Stimulated activated CD4-positive, alpha-beta T cell treated with anti-CD3 and anti-CD28 coated beads, Interleukin-12 subunit alpha, Interleukin-12 subunit beta, amount 100 ng/mL, for 24 hours (primary cell): ENCODE results near the gene COQ5.
"Not testable (repeated sequence)": the region's sequence is repeated elsewhere in the genome, so short reads cannot be mapped to it uniquely, and the experiment has no call there.

Source experiments
- DNase-seq, 2 experiments: peaks; one replicate each; pipeline ENCODE4 v3.0.0-alpha.2; 2020; ENCODE audit warnings: low read depth in 2 of 2

Gene COQ5, protein sequence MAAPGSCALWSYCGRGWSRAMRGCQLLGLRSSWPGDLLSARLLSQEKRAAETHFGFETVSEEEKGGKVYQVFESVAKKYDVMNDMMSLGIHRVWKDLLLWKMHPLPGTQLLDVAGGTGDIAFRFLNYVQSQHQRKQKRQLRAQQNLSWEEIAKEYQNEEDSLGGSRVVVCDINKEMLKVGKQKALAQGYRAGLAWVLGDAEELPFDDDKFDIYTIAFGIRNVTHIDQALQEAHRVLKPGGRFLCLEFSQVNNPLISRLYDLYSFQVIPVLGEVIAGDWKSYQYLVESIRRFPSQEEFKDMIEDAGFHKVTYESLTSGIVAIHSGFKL

DNA sequence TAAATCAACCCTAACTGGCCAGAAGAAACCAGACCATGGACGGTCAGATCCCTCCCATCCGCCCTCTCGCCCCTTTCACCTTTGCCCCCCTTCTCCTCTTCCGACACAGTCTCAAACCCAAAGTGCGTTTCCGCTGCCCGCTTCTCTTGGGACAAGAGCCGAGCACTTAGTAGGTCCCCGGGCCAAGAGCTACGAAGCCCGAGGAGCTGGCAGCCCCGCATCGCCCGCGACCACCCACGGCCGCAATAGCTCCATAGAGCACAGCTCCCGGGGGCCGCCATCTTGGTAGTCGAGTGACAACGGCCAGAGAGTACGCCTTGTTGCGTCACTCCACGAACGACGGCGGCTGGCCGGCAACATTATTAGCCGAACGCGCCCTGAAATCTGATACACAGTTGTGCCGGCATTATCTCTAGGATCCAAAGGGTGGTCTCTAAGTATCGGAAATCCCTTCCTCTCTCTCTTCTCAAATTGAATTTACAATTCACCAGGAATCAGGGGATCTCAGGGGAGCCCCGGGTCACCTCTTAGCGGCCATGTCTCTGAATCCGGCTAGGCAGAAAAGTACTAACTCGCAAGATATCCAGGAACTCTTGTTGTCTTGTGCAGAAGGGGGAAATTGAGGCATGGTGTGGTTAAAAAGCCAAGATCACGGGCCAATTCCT, at the start of gene COQ5:
Gene COQ5, minus strand, starts transcription at position 298 of the 665 bp plus-strand sequence. Its CDS starts 17 bp downstream, at position 281.
- peak; percentile 76 to 81 for DNase-seq

DNA sequence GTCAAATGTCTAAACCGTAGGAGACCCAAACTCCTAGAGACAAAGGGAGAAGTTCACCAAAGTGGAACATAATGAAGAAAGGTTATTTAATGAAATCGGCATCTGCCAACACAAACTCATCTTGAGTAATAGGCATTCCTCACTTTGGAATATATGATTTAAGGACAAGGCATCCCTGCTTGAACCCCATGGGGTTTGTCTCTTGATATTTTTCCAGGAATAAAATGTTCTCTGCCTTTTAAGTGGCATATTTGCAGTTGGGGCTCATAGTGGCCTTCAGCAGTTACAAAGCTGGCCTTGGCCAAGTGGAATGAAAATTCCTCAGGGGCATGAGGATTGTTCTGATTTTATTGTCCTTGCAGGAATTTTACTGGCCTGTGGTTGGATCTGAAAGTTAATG, 45.1 kb upstream of the COQ5 start:
- DNase-seq = no peak

DNA sequence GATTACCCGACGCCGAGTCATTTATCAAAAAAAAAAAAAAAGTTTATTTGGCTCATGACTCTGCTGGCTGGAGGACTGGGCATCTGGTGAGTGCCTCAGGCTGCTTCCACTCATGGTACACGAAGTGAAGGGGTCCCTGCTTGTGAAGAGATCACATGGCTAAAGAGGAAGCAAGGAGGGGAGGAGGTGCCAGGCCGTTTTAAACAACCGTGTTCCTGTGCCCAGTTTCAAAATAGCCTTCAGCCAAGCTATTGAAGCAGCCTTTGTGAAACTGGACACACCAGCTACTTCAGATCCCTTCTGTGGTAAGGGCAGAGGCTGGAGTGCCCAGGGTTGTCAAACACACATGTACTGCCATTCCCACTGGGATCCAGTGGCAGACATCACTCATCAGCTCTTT, 44.6 kb upstream of the COQ5 start:
- DNase-seq = no peak

DNA sequence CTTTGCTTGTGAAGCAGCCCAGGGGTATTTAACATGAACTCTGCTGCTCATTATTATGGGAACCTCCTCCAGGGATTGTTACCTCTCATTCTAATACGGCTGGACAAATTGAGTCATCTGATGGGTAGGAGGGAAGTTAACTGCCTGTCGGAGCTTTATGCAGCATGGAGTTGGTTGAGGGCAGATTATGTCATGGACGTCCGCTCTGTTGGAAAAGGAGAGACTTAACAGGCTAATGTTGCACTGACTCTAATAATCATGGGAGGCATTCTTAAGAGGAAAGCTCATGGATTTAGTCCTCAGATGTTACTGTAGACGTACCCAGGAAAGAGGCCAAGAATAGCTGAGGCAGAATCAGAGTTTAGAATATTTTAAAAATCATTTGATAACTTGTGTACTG, 42.3 kb upstream of the COQ5 start:
- no peak for DNase-seq

DNA sequence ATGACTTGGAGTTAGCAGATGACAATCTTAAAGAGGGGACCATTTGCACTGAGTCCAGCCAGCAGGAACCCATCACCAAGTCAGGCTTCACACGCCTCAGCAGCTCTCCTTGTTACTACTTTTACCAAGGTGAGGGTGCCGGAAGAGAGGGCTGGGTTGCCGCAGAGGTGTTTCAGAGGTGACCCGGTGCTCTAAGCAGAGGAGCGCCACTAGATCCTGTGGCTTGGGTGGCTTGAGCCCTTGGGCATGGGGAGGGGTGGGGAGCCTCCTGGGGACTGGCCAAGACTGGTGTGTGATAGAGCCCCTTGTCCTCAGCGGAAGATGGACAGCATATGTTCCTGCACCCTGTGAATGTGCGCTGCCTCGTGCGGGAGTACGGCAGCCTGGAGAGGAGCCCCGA, 34.5 kb upstream of the COQ5 start:
- no peak for DNase-seq

GRCh38 chr12:120562906-120563305, 33.9 kb upstream of the COQ5 start:
- no peak for DNase-seq

DNA sequence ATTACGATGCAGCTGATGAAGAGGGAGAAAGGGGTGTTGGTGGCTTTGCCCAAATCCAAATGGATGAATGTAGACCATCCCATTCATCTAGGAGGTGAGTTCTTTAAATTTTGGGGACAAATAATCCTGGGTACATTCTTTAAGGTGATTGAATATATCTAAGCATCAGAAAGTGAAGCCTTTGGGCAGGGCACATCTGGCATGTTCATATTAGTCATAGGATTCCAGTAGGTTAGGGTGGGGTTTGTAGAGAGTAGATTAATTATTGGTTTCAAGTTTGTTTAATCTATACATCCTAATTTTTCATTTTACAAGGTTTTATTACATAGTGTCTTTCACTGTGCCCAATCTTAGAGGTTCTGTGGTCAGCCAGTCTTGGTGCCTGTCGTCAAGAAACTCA, 28.6 kb upstream of the COQ5 start:
- no peak for DNase-seq

DNA sequence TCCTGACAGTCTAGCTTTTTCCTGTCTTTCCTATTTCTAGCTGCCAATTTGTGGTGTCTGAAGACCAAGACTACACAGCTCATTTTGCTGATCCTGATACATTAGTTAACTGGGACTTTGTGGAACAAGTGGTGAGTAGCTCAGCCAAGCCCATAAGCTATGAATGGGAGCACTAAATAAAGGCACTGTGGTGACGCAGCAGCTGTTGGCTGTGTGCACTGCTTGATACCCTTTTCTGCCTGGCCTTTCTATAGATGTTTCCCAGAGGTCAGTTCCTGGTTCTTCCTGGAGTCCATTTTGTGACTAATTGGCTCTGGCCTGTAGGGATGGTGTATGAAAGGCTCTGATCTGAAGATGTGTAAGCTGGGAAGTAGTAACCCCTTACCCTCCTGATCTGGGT, 25.7 kb upstream of the COQ5 start:
- no peak for DNase-seq

DNA sequence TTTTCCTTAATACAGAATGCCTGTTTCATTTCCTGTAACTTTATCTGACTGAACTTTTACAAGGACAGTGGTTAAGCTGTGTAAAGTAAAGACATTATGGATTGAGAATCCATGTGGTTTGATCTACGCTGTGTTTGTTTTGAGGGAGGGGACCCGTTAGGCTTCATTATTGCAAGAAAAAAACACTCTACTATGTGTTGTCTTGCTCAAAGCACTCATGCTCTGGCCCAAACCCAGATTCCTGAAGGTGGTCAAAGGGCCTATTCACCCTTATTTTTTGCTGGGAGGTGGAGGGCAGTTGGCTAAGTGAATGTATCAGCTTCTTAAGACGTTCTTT, 17.1 kb upstream of the COQ5 start:
- no peak for DNase-seq

DNA sequence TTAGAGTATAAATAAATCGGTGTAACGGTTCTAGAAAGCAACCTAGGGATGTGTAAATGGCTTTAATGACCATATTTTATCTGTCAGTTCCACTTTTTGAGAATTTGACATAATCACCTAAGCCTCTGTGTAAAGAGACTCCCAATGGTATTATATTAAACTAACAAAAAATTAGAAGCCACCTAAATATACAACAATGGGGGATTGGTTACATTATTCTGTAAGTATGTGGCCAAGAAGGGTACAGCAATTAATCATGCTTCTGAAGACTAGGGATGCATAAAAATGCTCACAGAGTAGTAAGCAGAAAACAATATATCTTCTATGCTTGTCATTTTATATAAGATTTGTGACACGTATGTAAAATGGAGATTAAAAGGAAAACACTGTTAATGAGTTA, 15.7 kb upstream of the COQ5 start:
- no peak for DNase-seq

GRCh38 chr12:120542166-120542565, 13.2 kb upstream of the COQ5 start:
- DNase-seq = no peak

DNA sequence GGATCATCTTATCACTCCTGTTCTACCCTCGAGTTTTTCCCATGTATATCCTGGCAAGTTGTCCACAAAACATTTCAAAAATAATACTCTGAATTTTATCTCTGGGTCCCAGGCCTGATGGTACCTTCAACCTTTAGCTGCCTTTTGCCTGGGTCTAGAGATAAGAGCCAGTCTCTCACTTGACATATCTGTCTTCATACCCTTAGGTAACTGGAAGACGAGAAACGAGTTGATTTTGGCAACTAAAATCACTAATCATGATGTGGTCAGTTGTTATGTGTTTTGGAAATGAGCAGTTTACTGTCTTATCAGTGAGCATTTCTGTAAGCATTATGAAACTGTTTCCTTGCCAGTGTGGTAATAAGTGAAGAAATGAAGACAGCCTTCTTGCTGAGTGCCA, 11.5 kb upstream of the COQ5 start:
- DNase-seq = no peak

DNA sequence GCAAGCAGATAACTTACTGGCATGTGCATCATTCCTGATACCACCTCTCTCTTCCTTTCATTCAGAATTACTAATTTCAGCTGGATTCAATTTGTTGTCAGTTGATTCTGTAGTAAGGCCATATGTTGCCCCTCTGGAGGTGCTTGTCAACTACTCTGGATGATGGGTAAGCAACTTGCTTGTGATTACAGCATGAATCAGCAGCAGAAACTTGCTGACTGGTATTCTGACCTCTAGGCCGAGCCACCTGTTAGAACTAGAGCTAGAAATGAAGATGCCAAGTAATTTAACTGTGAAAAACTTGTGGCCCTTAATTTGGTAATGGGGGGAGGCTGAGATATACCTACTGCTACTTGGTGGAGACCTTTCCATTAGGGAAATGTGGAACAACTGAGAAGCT, 10.3 kb upstream of the COQ5 start:
- no peak for DNase-seq

DNA sequence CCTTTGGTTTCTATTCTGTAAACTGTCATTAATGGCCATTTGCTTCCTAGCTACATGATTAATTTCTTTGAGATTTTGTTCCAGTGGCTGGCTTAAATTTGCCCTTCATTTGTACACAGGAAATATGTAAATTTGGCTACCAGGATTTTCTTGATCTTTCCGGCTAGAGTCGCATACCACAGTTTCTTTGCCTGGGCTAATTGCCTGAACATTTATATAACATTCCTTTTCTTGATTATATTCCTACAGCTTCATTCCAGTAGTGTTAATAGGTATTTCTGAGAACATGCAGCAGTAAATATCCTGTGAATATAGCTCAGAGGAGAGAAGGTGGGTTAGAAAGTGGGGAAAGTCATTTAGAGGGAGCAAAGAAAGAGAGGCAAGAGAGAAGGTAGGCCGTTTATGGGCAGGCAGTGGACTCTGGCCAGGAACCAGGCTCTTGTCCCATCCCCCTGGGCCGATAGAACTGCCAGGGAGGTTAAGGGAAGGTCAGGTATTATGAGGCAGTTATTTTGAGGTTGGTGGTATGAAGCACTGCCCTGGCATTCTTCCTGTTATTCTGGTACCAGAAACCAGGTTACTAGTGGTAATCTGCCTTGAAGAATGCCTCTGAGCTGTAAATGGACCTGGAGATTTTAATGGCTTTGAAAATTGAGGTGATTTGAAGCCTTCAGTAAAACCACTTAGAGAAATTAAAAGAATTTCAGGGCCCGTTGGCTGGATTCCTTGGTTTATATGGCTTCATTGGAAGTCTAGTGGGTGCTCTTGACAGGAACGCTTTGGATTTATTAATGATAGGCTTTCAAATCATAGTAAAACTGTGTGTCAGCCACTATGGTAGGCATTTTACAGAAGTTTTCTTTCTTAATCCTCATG, 9.6 kb upstream of the COQ5 start:
- DNase-seq = no peak

DNA sequence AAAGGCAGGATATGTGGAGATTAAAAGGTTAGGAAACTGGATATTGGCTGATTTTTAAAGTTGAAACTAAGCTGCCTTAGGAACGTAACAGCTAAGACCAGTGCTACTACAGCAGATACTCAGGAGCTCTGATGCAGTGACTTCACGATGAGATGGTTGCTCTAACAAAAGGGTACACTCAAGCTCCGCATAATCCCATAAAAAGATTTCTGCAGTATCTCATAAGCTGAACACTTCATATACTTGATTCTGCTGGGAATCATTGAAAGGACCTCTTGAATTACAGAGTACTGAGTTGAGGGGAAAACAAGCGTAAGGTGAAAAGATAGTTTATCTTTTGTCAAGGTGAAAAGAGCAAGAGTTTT, 8.9 kb upstream of the COQ5 start:
- no peak for DNase-seq

DNA sequence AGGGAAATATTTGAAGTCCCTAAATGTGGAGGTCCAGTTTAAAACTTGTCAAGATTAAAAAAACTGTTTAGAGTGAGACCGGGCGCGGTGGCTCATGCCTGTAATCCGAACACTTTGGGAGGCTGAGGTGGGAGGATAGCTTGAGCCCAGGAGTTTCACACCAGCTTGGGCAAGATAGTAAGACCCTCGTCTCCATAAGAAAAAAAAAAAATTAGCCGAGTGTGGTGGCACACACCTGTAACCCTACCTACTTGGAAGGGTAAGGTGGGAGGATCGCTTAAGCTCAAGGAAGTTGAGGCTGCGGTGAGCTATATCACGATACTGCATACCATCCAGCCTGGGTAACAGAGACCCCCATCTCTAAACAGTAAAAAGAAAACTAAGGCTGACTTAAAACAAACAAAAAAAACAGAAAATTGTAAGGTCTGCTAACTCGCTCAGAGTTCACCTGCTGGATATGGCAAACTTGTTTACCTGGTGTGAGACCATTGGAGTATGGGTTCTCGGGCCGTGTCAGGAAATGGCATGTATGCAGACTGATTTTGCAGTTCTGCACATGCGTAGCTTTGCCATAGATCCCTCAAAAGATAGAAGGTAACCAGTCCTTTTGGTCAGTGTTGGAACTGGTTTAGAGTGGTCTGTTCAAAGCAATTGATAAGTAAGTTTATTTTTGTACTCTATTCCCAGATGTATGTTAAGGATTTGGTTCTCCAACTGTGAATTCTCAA, 7.3 kb upstream of the COQ5 start:
- DNase-seq = no peak

DNA sequence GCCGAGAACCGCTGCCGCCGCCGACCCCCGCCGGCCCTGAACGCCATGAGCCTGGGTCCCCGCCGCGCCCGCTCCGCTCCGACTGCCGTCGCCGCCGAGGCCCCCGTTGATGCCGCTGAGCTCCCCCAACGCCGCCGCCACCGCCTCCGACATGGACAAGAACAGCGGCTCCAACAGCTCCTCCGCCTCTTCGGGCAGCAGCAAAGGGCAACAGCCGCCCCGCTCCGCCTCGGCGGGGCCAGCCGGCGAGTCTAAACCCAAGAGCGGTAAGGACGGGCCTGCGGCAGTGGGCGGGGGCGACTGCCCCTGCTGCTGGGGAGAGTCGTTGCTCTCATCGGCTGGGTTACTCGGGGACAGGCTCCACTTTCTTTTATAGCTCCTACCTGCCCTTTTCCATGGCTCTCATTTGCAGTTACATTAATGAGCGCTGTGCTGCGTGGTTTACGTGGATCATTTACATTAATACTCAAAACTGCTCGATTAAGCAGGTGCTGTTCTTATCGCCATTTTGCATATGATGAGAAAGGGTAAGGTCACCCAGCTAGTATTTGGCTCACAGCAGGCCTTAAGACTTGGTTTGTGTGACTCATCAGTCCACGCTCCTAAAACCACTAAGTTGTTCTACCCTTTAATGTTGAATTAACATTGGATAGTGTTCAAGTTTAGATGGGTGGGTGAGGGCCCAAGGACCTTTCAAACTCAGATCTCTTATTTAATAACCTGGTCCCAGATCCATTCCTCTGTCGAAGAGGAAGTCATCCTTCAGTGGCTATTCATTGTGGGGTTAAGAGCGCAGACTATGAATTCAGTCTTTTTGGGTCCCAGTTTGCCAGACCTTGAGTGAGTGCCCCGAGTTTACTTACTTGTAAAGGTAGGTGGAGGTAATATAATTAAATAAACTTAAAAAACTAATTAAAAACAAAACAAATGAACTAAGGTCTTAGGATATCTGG, 6.0 kb upstream of the COQ5 start:
- DNase-seq = peak; percentile 22 to 32

- DNase-seq = peak; percentile 45 to 49
These were observed 5.3 kb upstream of the COQ5 start, which contains the start of gene RNF10 for GRCh38 chr12:120534203-120534702. RNF10 (plus strand) TSS chr12:120534356; CDS start chr12:120534812, 456 bp downstream.

DNA sequence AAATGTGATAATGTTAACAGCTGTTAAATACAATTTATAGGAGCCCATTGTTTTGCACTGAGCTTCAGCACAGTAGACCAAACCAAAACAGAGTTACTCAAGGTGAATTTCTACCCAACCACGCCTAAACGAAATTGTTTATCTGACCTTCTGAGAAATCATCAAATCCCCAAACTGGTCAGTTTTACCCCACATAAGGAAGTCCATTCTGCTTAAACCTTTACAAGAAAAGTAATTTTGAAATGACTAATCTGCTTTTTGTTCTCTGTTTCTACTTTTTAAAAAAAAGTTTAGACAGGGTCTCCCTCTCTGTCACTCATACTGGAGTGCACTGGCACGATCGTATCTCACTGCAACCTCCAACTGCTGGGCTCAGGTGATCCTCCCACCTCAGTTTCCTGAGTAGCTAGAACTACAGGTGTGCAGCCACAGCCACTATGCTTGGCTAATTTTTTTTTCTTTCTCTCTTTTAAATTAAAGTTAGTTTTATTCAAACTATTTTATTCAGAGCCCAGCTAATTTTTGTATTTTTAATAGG, 3.8 kb upstream of the COQ5 start:
- no peak for DNase-seq

- DNase-seq = not testable (repeated sequence)
These were observed 1.4 kb upstream of the COQ5 start for GRCh38 chr12:120530418-120530761.
